Fibroblast of villous mesenchyme (primary cell): Measurements from ENCODE around the gene KRT9. TPM values are rescaled to one million over a fixed set of nuclear protein-coding genes. Genes with fewer than 3 reads are reported as not detected.
A peak's percentile ranks its signal among the peaks of the same experiment; 100 is the strongest.
"Not testable (repeated sequence)": the region's sequence is repeated elsewhere in the genome, so short reads cannot be mapped to it uniquely, and the experiment has no call there.

Source experiments
- DNase-seq: peaks from one replicate; pipeline ENCODE4 v3.0.0-alpha.2; 2010; ENCODE audit warnings: low read depth
- H3K4me3 ChIP-seq: 2 replicates; pipeline ENCODE4 v1.5.1; 2011; ENCODE audit warnings: low read depth, mild to moderate bottlenecking, low read length
- total RNA-seq: library from RNA; depleted of rRNA; stranded (reverse); fragments of >200 nt; gene quantifications from 2 replicates; pipeline ENCODE4 v1.2.3, GENCODE V29; 2012
- TF ChIP-seq, protein P1 (sequence below): IDR thresholded peaks from 2 replicates; pipeline ENCODE4 v1.5.1; 2012; ENCODE audit warnings: low read depth, mild to moderate bottlenecking, low read length; ENCODE audit not compliant: insufficient read depth

KRT9 gene
- total RNA-seq, 1 donor, result not detected

DNA sequence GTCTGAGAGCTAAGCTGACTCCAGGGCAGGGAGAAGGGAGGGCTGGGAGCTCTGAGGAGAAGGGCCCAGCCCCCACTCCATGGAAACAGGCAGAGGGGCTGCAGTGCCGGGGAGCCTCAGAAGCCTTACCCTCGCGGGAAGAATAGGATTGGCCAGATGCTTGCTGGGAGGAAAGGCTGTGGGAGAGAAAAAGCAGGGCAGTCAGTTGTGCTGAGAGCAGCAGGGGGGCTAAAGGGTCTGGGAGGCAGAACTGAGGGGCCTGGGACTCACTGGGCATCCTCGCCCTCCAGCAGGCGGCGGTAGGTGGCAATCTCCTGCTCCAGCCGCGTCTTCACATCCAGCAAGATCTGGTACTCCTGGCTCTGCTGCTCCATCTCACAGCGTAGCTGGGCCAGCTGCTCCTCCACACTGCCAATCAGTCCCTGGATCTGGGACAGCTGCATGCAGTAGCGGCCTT, 38.2 kb upstream of the KRT9 start:
- H3K4me3 ChIP-seq, DNase-seq: not testable (repeated sequence)

DNA sequence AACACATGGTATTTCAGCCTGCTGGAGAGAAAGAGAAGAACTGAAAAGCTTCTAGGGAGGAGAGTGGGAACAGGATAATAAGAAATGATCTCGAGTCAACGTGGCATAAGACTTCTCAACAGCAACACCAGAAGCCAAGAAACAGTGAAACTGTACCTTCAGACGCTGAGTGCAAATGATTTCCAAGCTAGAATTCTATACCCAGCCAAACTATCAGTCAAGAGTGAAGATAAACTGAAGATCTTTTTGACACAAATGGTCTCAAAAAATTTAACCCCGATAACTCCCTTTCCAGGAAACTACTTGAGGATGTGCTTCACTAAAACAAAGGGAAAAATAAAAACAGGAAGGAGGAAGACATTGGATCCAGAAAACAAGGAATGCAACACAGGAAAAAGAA, 35.1 kb upstream of the KRT9 start:
- not testable (repeated sequence) for H3K4me3 ChIP-seq, DNase-seq

More for the DNA sequence above, 38.2 kb upstream of the KRT9 start:
- TF ChIP-seq, protein P1, sequence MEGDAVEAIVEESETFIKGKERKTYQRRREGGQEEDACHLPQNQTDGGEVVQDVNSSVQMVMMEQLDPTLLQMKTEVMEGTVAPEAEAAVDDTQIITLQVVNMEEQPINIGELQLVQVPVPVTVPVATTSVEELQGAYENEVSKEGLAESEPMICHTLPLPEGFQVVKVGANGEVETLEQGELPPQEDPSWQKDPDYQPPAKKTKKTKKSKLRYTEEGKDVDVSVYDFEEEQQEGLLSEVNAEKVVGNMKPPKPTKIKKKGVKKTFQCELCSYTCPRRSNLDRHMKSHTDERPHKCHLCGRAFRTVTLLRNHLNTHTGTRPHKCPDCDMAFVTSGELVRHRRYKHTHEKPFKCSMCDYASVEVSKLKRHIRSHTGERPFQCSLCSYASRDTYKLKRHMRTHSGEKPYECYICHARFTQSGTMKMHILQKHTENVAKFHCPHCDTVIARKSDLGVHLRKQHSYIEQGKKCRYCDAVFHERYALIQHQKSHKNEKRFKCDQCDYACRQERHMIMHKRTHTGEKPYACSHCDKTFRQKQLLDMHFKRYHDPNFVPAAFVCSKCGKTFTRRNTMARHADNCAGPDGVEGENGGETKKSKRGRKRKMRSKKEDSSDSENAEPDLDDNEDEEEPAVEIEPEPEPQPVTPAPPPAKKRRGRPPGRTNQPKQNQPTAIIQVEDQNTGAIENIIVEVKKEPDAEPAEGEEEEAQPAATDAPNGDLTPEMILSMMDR, result peak; percentile 33

DNA sequence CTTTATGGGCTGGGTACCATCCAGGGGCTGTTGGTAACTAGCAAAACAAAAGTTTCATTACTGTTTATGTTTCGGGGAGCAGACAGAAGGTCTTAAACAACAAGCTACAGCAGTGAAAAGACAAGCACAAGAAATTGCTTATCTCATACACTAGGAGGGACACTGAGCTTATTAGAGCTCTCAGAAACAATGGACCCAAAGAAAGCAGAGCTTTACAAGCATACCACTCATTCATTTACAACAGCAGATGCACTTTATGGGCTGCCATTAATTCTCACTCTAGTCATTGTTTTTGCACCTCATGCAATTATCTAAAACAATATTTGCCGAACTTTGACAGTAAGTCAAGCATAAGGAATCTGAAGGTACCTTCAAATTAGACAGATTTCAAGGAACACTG, 30.7 kb upstream of the KRT9 start:
- TF ChIP-seq, protein P1, result no peak

DNA sequence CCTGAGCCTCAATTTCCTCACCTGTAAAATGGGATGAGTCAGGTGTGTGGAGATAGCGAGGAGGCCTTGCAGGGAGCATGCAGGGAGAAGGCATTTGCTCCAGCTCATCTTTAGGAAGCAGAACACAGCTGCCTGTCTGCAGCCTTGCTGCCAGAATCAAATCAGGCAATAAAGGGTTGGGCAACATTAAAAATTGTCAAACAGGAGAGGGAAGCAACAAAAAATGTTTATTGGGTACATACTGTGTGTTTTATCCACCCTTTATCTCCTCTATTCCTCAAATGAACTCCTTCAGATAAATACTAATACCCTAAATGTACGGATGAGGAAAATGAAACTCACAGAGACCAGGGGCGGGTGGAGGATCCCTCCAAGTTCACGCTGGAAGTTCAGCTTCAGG, 28.5 kb upstream of the KRT9 start:
- DNase-seq, result no peak
- H3K4me3 ChIP-seq, result no peak overlapping the region
- TF ChIP-seq, protein P1, result no peak

More for the DNA sequence above, 30.7 kb upstream of the KRT9 start:
- H3K4me3 ChIP-seq, result no peak overlapping the region
- no peak for DNase-seq

DNA sequence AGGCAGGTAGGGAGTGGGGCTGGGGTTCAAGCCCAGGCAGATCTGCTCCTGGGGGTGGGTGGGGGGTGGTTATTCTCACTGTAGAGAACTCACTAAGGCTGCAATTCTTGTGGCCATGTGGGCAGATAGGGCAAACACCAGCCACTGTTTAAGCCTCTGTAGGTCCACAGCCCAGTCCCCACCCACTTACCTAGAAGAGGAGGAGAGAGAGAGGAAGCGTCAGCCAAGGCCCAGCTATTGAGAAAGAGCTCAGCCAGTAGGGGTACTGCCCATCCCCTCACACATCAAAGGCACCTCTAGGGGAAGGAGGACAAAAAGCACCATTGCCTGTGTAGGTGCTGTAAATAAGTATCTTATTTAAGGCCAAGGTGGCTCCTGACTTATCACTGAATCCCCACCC, 27.8 kb upstream of the KRT9 start:
- no peak overlapping the region for H3K4me3 ChIP-seq
- DNase-seq, result no peak
- TF ChIP-seq, protein P1, result no peak

DNA sequence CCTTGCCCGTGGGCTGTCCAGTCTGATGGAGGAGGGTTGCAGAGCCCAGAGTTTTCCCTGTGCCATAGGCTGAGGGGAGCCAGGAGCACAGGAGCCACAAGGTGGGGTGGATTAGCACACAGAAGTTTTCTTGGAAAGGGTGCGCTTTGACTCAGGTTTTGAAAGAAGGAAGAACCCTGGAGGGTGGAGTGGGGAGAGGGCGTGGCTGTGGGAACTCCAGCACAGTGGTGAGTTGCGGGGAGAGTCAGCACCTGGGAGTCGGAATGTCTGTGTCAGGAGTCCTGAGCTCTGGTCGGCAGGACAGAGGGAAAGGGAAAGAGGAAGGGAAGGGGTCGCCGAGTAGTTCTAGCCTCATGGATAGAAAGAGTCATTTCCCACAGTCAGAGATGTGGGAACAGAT, 23.7 kb upstream of the KRT9 start:
- H3K4me3 ChIP-seq, result no peak overlapping the region
- DNase-seq, result no peak
- TF ChIP-seq, protein P1, result no peak

DNA sequence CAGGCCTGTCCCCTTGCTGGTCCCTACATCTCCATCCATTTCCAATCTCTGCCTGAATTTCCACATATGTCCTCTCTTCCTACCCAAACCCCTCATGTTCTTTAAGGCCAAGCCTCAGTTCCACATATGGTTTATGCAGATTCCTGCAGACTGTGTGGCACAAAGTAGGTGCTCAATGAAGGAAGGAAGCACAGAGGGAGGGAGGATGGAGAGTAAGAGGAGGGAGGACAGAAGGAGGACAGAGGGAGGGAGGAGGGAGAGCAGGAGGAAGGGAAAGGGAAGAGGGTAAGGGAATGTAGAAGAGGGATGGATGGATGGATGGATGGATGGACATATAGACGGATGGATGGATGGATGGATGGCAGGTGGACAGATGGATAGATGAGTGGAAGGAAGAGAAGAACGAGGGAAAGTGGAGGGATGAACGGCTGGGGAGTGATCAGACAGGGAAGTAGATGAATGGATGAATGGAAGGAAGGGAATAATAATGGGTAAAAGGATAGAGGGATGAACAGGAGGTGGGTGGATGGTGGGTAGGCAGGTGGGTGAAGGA, 22.6 kb upstream of the KRT9 start:
- no peak for DNase-seq
- H3K4me3 ChIP-seq, result no peak overlapping the region
- TF ChIP-seq, protein P1, result no peak
